Uterus (tissue), 2 donors: ENCODE results near the gene PYHIN1.

Source experiments
- CTCF ChIP-seq, 4 experiments: fragments of 200-600 bp in 2 of 4; fragments of 450-650 bp in 2 of 4; sonication (generic) in 2 of 4; IDR thresholded peaks; one replicate each; pipeline ENCODE4 v1.5.1; 2016 to 2019; ENCODE audit warnings: antibody characterized with exemption in 4 of 4, mild to moderate bottlenecking in 2 of 4, moderate library complexity in 1 of 4
- POLR2A ChIP-seq, 2 donors: fragments of 450-650 bp; IDR thresholded peaks; one replicate each; pipeline ENCODE4 v1.6.1; 2016; ENCODE audit warnings: antibody characterized with exemption in 2 of 2, mild to moderate bottlenecking in 1 of 2, moderate library complexity in 1 of 2

GRCh38 chr1:158989424-158989823, 58.1 kb downstream of the PYHIN1 start:
- TF ChIP-seq CTCF (IDR thresholded peaks at IDR 0.05) (no peak), POLR2A (IDR thresholded peaks at IDR 0.05) (no peak)
